ENCODE results near the gene ENHO.

Gene ENHO

GRCh38 chr9:34518896-34519295 lies 3.9 kb downstream of the ENHO start:
- H3F3A ChIP-seq (ENCODE audit: insufficient read depth, low read length), result no peaks in the 10 kb centered on the region
- H3K27me3 ChIP-seq (ENCODE audit: insufficient read depth, low read length), result peaks cover 16% of the 10 kb centered on the region; the same call in 1 of the 2 replicates
- no peaks in the 10 kb centered on the region for H3K9me2 ChIP-seq (ENCODE audit: low read depth, low read length)
- H3K9ac ChIP-seq (ENCODE audit: low read length), result no peak overlapping the region
- H3K36me3 ChIP-seq (ENCODE audit: insufficient read depth, low read length), result no peaks in the 10 kb centered on the region
- no peak overlapping the region for H3K4me2 ChIP-seq (ENCODE audit: low read length)
- no peaks in the 10 kb centered on the region for H3K9me3 ChIP-seq (ENCODE audit: low read length)
- no peak overlapping the region for H3K27ac ChIP-seq (ENCODE audit: low read depth, low read length, poor library complexity, severe bottlenecking)
- no peaks in the 10 kb centered on the region for H3K79me2 ChIP-seq (ENCODE audit: insufficient read depth, low read length)
- TF ChIP-seq EZH2 (IDR thresholded peaks at IDR 0.05; ENCODE audit: borderline replicate concordance, low read length) (no peak), CTCF (IDR thresholded peaks at IDR 0.05; ENCODE audit: low read length) (no peak)
- H3K4me3 ChIP-seq (ENCODE audit: low read depth, low read length, poor library complexity, severe bottlenecking), result no peak overlapping the region
- H2AFZ ChIP-seq (ENCODE audit: low read length), result no peak overlapping the region
- H3K4me1 ChIP-seq (ENCODE audit: insufficient read depth, low read length, severe bottlenecking), result peaks cover 9% of the 10 kb centered on the region
- H4K20me1 ChIP-seq (ENCODE audit: insufficient read depth, low read length), result no peaks in the 10 kb centered on the region

GRCh38 chr9:34518110-34518616 lies 4.6 kb downstream of the ENHO start:
- Histone ChIP-seq H3K4me2 (ENCODE audit: low read length) (no peak overlapping the region), H3K4me3 (ENCODE audit: low read depth, low read length, poor library complexity, severe bottlenecking) (no peak overlapping the region), H4K20me1 (ENCODE audit: insufficient read depth, low read length) (no peaks in the 10 kb centered on the region), H3K36me3 (ENCODE audit: insufficient read depth, low read length) (no peaks in the 10 kb centered on the region), H2AFZ (ENCODE audit: low read length) (no peak overlapping the region), H3K79me2 (ENCODE audit: insufficient read depth, low read length) (no peaks in the 10 kb centered on the region), H3K27ac (ENCODE audit: low read depth, low read length, poor library complexity, severe bottlenecking) (no peak overlapping the region), H3K9me3 (ENCODE audit: low read length) (no peaks in the 10 kb centered on the region), H3K27me3 (ENCODE audit: insufficient read depth, low read length) (peaks cover 16% of the 10 kb centered on the region; the same call in 1 of the 2 replicates), H3F3A (ENCODE audit: insufficient read depth, low read length) (no peaks in the 10 kb centered on the region), H3K4me1 (ENCODE audit: insufficient read depth, low read length, severe bottlenecking) (peaks cover 5% of the 10 kb centered on the region), H3K9ac (ENCODE audit: low read length) (no peak overlapping the region), H3K9me2 (ENCODE audit: low read depth, low read length) (no peaks in the 10 kb centered on the region)
- TF ChIP-seq CTCF (IDR thresholded peaks at IDR 0.05; ENCODE audit: low read length) (no peak), EZH2 (IDR thresholded peaks at IDR 0.05; ENCODE audit: borderline replicate concordance, low read length) (no peak)

- no peak overlapping the region for H3K9ac ChIP-seq (ENCODE audit: low read length)
- no peaks in the 10 kb centered on the region for H4K20me1 ChIP-seq (ENCODE audit: insufficient read depth, low read length)
- H3K27ac ChIP-seq (ENCODE audit: low read depth, low read length, poor library complexity, severe bottlenecking), result no peak overlapping the region
- no peaks in the 10 kb centered on the region for H3K79me2 ChIP-seq (ENCODE audit: insufficient read depth, low read length)
- no peaks in the 10 kb centered on the region for H3F3A ChIP-seq (ENCODE audit: insufficient read depth, low read length)
- no peaks in the 10 kb centered on the region for H3K9me3 ChIP-seq (ENCODE audit: low read length)
- H3K36me3 ChIP-seq (ENCODE audit: insufficient read depth, low read length), result no peaks in the 10 kb centered on the region
- no peaks in the 10 kb centered on the region for H3K4me1 ChIP-seq (ENCODE audit: insufficient read depth, low read length, severe bottlenecking)
- TF ChIP-seq CTCF (IDR thresholded peaks at IDR 0.05; ENCODE audit: low read length) (no peak), EZH2 (IDR thresholded peaks at IDR 0.05; ENCODE audit: borderline replicate concordance, low read length) (no peak)
- H2AFZ ChIP-seq (ENCODE audit: low read length), result no peak overlapping the region
- no peak overlapping the region for H3K4me2 ChIP-seq (ENCODE audit: low read length)
- H3K4me3 ChIP-seq (ENCODE audit: low read depth, low read length, poor library complexity, severe bottlenecking), result no peak overlapping the region
- no peaks in the 10 kb centered on the region for H3K9me2 ChIP-seq (ENCODE audit: low read depth, low read length)
- peaks cover 15% of the 10 kb centered on the region; the same call in 1 of the 2 replicates for H3K27me3 ChIP-seq (ENCODE audit: insufficient read depth, low read length)
These were observed 5.6 kb downstream of the ENHO start for GRCh38 chr9:34517185-34517584.
